HepG2 (cell line): ENCODE measurements around the gene HYAL1. TPM values are rescaled to one million over a fixed set of nuclear protein-coding genes. Genes with fewer than 3 reads are reported as not detected.

ENCODE experiments used
- ARNT2 ChIP-seq: sonication (generic); formaldehyde crosslinking; IDR thresholded peaks from 2 replicates; pipeline ENCODE4 v1.8.0; 2022; ENCODE audit warnings: mild to moderate bottlenecking, low read depth, missing genetic modification reagents, moderate library complexity
- FOXO1 ChIP-seq: sonication (generic); formaldehyde crosslinking; IDR thresholded peaks from 2 replicates; pipeline ENCODE4 v1.4.0; 2020; ENCODE audit warnings: missing genetic modification reagents
- ISX ChIP-seq: sonication (generic); formaldehyde crosslinking; conservative IDR thresholded peaks from 2 replicates; pipeline ENCODE4 v1.5.0; 2020; ENCODE audit warnings: missing genetic modification reagents
- LRRFIP1 ChIP-seq: sonication (generic); formaldehyde crosslinking; conservative IDR thresholded peaks from 2 replicates; pipeline ENCODE4 v1.4.0; 2020; ENCODE audit warnings: missing genetic modification reagents
- MAFF ChIP-seq: IDR thresholded peaks from 2 replicates; pipeline ENCODE4 v1.6.1; 2011; ENCODE audit warnings: low read depth, low read length, improper control_type of control experiment
- MAZ ChIP-seq, 2 experiments: sonication (generic) in 1 of 2; formaldehyde crosslinking in 1 of 2; IDR thresholded peaks; 2 replicates each; pipeline versions ENCODE4 v1.5.0 to v1.6.1; 2012 to 2020; ENCODE audit warnings: low read depth in 2 of 2, mild to moderate bottlenecking in 2 of 2, borderline replicate concordance in 1 of 2, improper control_type of control experiment in 1 of 2, low read length in 1 of 2, missing genetic modification reagents in 1 of 2, moderate library complexity in 1 of 2
- REXO4 ChIP-seq: sonication (generic); formaldehyde crosslinking; IDR thresholded peaks from 2 replicates; pipeline ENCODE4 v1.8.0; 2022; ENCODE audit warnings: missing genetic modification reagents, mild to moderate bottlenecking, borderline replicate concordance
- TEF ChIP-seq: sonication (generic); formaldehyde crosslinking; IDR thresholded peaks from 2 replicates; pipeline ENCODE4 v1.5.0; 2020; ENCODE audit warnings: missing genetic modification reagents
- THAP9 ChIP-seq: sonication (generic); formaldehyde crosslinking; IDR thresholded peaks from 2 replicates; pipeline ENCODE4; 2020; ENCODE audit warnings: missing genetic modification reagents, mild to moderate bottlenecking, borderline replicate concordance
- ZBTB14 ChIP-seq: sonication (generic); formaldehyde crosslinking; IDR thresholded peaks from 2 replicates; pipeline ENCODE4 v1.4.0; 2020; ENCODE audit warnings: missing genetic modification reagents
- ZNF580 ChIP-seq: IDR thresholded peaks from 2 replicates; pipeline ENCODE4 v1.6.1; 2016; ENCODE audit warnings: low read depth, borderline replicate concordance
- ZNF615 ChIP-seq: sonication (generic); formaldehyde crosslinking; IDR thresholded peaks from 2 replicates; pipeline ENCODE4 v1.5.0; 2020; ENCODE audit warnings: mild to moderate bottlenecking, missing genetic modification reagents, borderline replicate concordance
- ZNF816 ChIP-seq: sonication (generic); formaldehyde crosslinking; IDR thresholded peaks from 2 replicates; pipeline ENCODE4 v1.8.0; 2022; ENCODE audit warnings: missing genetic modification reagents, mild to moderate bottlenecking, borderline replicate concordance
- polyA plus RNA-seq, 8 experiments: library from polyadenylated mRNA; depleted of rRNA in 3 of 8; stranded (reverse) in 7 of 8; unstranded in 1 of 8; fragments of >200 nt; fragmentation: Illumina TruSeq in 4 of 8; extraction: Trizol in 4 of 8; gene quantifications; 2 replicates each; pipeline versions ENCODE4 v1.2.1 to v1.2.3, GENCODE V29; 2011 to 2016; ENCODE audit warnings: low read depth in 4 of 8, missing spikeins in 1 of 8, mixed read lengths in 1 of 8; ENCODE audit not compliant: insufficient read depth in 1 of 8
- total RNA-seq, 5 experiments: library from RNA; depleted of rRNA; stranded (reverse); fragments of >200 nt; fragmentation: Illumina TruSeq; extraction: Trizol; gene quantifications; 2 replicates each; pipeline ENCODE4 v1.2.3, GENCODE V29; 2016; ENCODE audit warnings: low read depth in 1 of 5
- TF ChIP-seq, protein P1 (sequence below): sonication (generic); formaldehyde crosslinking; IDR thresholded peaks from 2 replicates; pipeline ENCODE4 v1.9.0; 2021; ENCODE audit warnings: missing genetic modification reagents, mild to moderate bottlenecking, borderline replicate concordance
- TF ChIP-seq, protein P2 (sequence below): sonication (generic); formaldehyde crosslinking; IDR thresholded peaks from 2 replicates; pipeline ENCODE4 v1.5.0; 2020; ENCODE audit warnings: mild to moderate bottlenecking, missing genetic modification reagents

The HYAL1 gene
- total and polyA plus RNA-seq, 2 of the 13 experiments (the other 11 are each of a cell fraction or from before 2014, with no cell fraction given) = 76.5 to 193 TPM

GRCh38 chr3:50337175-50337861, 33.9 kb upstream of the HYAL1 start (continued):
- peak; percentile 91 for TF ChIP-seq ZBTB14 (CRISPR knock-in tag)
- no peak for TF ChIP-seq ZNF816 (CRISPR knock-in tag)
- TF ChIP-seq MAZ (IDR thresholded peaks at IDR 0.05; ENCODE audit: borderline replicate concordance, low read depth, low read length) = peak; percentile 9; the same call in 1 of the 2 replicates
- peak; percentile 74 for TF ChIP-seq MAZ (CRISPR knock-in tag; IDR thresholded peaks at IDR 0.05; ENCODE audit: low read depth)
- TF ChIP-seq TEF = 0 out of 2 replicates have a peak, but pooled peaks have one; percentile 20
- TF ChIP-seq, protein P1, sequence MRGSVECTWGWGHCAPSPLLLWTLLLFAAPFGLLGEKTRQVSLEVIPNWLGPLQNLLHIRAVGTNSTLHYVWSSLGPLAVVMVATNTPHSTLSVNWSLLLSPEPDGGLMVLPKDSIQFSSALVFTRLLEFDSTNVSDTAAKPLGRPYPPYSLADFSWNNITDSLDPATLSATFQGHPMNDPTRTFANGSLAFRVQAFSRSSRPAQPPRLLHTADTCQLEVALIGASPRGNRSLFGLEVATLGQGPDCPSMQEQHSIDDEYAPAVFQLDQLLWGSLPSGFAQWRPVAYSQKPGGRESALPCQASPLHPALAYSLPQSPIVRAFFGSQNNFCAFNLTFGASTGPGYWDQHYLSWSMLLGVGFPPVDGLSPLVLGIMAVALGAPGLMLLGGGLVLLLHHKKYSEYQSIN (CRISPR knock-in tag) = no peak
- TF ChIP-seq MAFF = no peak
- peak; percentile 5; the same call in 1 of the 2 replicates for TF ChIP-seq THAP9 (CRISPR knock-in tag)
- peak; percentile 69 for TF ChIP-seq ZNF580 (CRISPR knock-in tag)
- TF ChIP-seq ARNT2 (CRISPR knock-in tag) = peak; percentile 91
- TF ChIP-seq FOXO1 = peak; percentile 20; the same call in 1 of the 2 replicates
- TF ChIP-seq, protein P2, sequence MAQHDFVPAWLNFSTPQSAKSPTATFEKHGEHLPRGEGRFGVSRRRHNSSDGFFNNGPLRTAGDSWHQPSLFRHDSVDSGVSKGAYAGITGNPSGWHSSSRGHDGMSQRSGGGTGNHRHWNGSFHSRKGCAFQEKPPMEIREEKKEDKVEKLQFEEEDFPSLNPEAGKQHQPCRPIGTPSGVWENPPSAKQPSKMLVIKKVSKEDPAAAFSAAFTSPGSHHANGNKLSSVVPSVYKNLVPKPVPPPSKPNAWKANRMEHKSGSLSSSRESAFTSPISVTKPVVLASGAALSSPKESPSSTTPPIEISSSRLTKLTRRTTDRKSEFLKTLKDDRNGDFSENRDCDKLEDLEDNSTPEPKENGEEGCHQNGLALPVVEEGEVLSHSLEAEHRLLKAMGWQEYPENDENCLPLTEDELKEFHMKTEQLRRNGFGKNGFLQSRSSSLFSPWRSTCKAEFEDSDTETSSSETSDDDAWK = no peak
- TF ChIP-seq ZNF615 = no peak
- no peak for TF ChIP-seq ISX
- TF ChIP-seq LRRFIP1 (CRISPR knock-in tag) = no peak
- TF ChIP-seq REXO4 (CRISPR knock-in tag) = no peak
